Liver (tissue), 9 donors: ENCODE data around the gene GPR55. TPM values are rescaled to one million over a fixed set of nuclear protein-coding genes. Genes with fewer than 3 reads are reported as not detected.

ENCODE experiments used
- DNase-seq: peaks from one replicate; pipeline ENCODE4 v3.0.0-alpha.2; 2017; ENCODE audit warnings: low spot score
- H3K27ac ChIP-seq, 2 donors: one replicate each; pipeline ENCODE4 v1.7.0; 2013; ENCODE audit warnings: inconsistent platforms in 2 of 2, low read length in 2 of 2, control low read depth in 1 of 2, low read depth in 1 of 2, mild to moderate bottlenecking in 1 of 2
- H3K27me3 ChIP-seq, 4 donors: one replicate each; pipeline versions ENCODE4 v1.6.1 to v1.7.0; 2013; ENCODE audit warnings: low read length in 3 of 4, inconsistent platforms in 1 of 4, mild to moderate bottlenecking in 1 of 4, moderate library complexity in 1 of 4; ENCODE audit not compliant: control insufficient read depth in 4 of 4, insufficient read depth in 4 of 4
- H3K36me3 ChIP-seq, 4 donors: one replicate each; pipeline versions ENCODE4 v1.6.1 to v1.7.0; 2013; ENCODE audit warnings: low read length in 3 of 4, mild to moderate bottlenecking in 3 of 4, low read depth in 1 of 4, moderate library complexity in 1 of 4; ENCODE audit not compliant: control insufficient read depth in 4 of 4, insufficient read depth in 3 of 4
- H3K4me1 ChIP-seq, 4 donors: one replicate each; pipeline versions ENCODE4 v1.6.1 to v1.7.0; 2013; ENCODE audit warnings: low read length in 3 of 4, mild to moderate bottlenecking in 3 of 4, moderate library complexity in 1 of 4; ENCODE audit not compliant: control insufficient read depth in 4 of 4, insufficient read depth in 4 of 4
- H3K4me3 ChIP-seq, 3 donors: one replicate each; pipeline versions ENCODE4 v1.6.1 to v1.7.0; 2013; ENCODE audit warnings: low read length in 3 of 3, control low read depth in 1 of 3, low read depth in 1 of 3, mild to moderate bottlenecking in 1 of 3
- H3K9ac ChIP-seq, 2 donors: one replicate each; pipeline ENCODE4 v1.7.0; 2013; ENCODE audit warnings: low read length in 2 of 2, mild to moderate bottlenecking in 2 of 2, moderate library complexity in 2 of 2, control low read depth in 1 of 2, low read depth in 1 of 2
- H3K9me3 ChIP-seq, 4 donors: one replicate each; pipeline versions ENCODE4 v1.6.1 to v1.7.0; 2013; ENCODE audit warnings: low read length in 3 of 4; ENCODE audit not compliant: control insufficient read depth in 4 of 4
- EGR1 ChIP-seq, 2 donors: IDR thresholded peaks; 2 replicates each; pipeline ENCODE4 v1.6.1; 2016 to 2018; ENCODE audit warnings: antibody characterized with exemption in 2 of 2, low read depth in 2 of 2
- FOXA1 ChIP-seq: IDR thresholded peaks from 2 replicates; pipeline ENCODE4 v1.6.1; 2016; ENCODE audit warnings: antibody characterized with exemption
- FOXA2 ChIP-seq: IDR thresholded peaks from 2 replicates; pipeline ENCODE4 v1.6.1; 2016; ENCODE audit warnings: antibody characterized with exemption
- GABPA ChIP-seq, 2 donors: IDR thresholded peaks in 1 of 2; conservative IDR thresholded peaks in 1 of 2; 2 replicates each; pipeline ENCODE4 v1.6.1; 2016; ENCODE audit warnings: antibody characterized with exemption in 2 of 2, mild to moderate bottlenecking in 1 of 2, moderate library complexity in 1 of 2
- HNF4G ChIP-seq: IDR thresholded peaks from 2 replicates; pipeline ENCODE4 v1.6.1; 2016; ENCODE audit warnings: antibody characterized with exemption
- JUND ChIP-seq, 2 donors: IDR thresholded peaks; 2 replicates each; pipeline ENCODE4 v1.6.1; 2016; ENCODE audit warnings: antibody characterized with exemption in 2 of 2
- NR2F2 ChIP-seq: IDR thresholded peaks from 2 replicates; pipeline ENCODE4 v1.6.1; 2016; ENCODE audit warnings: antibody characterized with exemption
- RAD21 ChIP-seq, 2 donors: IDR thresholded peaks; 2 replicates each; pipeline ENCODE4 v1.6.1; 2016; ENCODE audit warnings: antibody characterized with exemption in 2 of 2, mild to moderate bottlenecking in 2 of 2
- RXRA ChIP-seq, 2 donors: IDR thresholded peaks; 2 replicates each; pipeline ENCODE4 v1.6.1; 2017 to 2018; ENCODE audit warnings: antibody characterized with exemption in 2 of 2, mild to moderate bottlenecking in 1 of 2
- TAF1 ChIP-seq: conservative IDR thresholded peaks from 2 replicates; pipeline ENCODE4 v1.6.1; 2016; ENCODE audit warnings: antibody characterized with exemption, mild to moderate bottlenecking
- WGBS: extraction: QIAGEN DNeasy Blood & Tissue Kit; methylation state at CpG from one replicate; pipeline ENCODE4 v1.1.7; 2013; 5-methylcytosine and 5-hydroxymethylcytosine counted together
- polyA plus RNA-seq, 2 donors: library from polyadenylated mRNA; stranded (reverse) in 1 of 2; unstranded in 1 of 2; fragments of 200-250 nt in 1 of 2; fragments of >200 nt in 1 of 2; fragmentation: Nextera tagmentation in 1 of 2; extraction: Ambion mirVana in 1 of 2; gene quantifications; one replicate each; pipeline versions ENCODE4 v1.2.1 to v1.2.3, GENCODE V29; 2013 to 2015
- total RNA-seq, 2 donors: library from RNA; depleted of rRNA; stranded (reverse); fragments of >200 nt; gene quantifications; one replicate each; pipeline ENCODE4 v1.2.3, GENCODE V29; 2014
- TF ChIP-seq, protein P1 (sequence below): IDR thresholded peaks from 2 replicates; pipeline ENCODE4 v1.6.1; 2016; ENCODE audit warnings: antibody characterized with exemption
- TF ChIP-seq, protein P2 (sequence below): fragments of 150-350 bp; IDR thresholded peaks from 2 replicates; pipeline ENCODE4 v1.5.1; 2017; ENCODE audit warnings: improper control_type of control experiment, low read depth, low read length; ENCODE audit not compliant: missing input control
- TF ChIP-seq, protein P3 (sequence below): IDR thresholded peaks from 2 replicates; pipeline ENCODE4 v1.6.1; 2016; ENCODE audit warnings: antibody characterized with exemption, mild to moderate bottlenecking
- TF ChIP-seq, protein P4 (sequence below): IDR thresholded peaks from 2 replicates; pipeline ENCODE4 v1.6.1; 2016; ENCODE audit warnings: antibody characterized with exemption
- TF ChIP-seq, protein P5 (sequence below): IDR thresholded peaks from 2 replicates; pipeline ENCODE4 v1.6.1; 2016; ENCODE audit warnings: antibody characterized with exemption
- donor health status: healthy.
- donor health status: healthy.
- donor health status: healthy.
- donor health status: healthy.
- donor health status: healthy.

Gene GPR55
- total and polyA plus RNA-seq, 4 donors: 0.05 to 0.17 (median 0.10) TPM; not detected in 1

DNA sequence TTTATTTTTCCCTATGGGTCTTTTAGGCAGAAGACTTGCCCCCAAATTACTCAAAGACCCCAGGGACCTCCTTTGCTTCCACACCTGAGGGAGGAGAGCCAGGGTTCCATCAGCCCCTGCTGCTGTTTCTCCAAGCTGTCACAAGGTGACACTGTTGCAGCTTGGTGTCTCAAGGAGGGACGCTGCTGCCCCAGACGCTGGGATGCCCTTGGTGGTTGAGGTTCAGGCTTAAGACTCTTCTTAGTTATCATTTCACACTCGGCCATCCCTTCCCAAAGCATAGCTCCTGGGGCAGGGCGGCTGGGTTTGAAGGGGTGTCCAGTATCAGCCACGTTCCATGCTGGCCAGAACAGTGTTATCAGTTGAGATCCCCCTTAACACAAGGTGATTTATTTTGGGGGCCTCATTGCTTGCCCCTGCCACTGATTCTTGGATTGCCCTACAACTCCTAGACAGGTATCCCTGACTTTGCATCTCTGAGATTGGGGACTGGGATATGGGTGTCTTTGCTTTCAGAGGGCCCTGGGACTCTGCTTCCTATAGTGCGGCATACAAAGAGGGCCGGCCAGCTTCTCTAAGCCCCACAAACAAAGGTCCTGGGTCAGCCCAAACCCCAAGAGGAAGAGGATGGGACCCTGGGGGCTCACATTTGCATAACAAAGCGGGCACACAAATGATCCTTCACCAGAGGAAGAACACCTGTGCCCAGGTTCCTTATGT lies 22.7 kb downstream of the GPR55 start:
- peak; percentile 87 to 96 for TF ChIP-seq RAD21 (IDR thresholded peaks at IDR 0.05)
- no peak for TF ChIP-seq HNF4G
- no peak for TF ChIP-seq GABPA (IDR thresholded peaks at IDR 0.05 in 1 of 2, conservative IDR thresholded peaks at IDR 0.05 in 1 of 2)
- no peak for TF ChIP-seq TAF1
- TF ChIP-seq, protein P1, sequence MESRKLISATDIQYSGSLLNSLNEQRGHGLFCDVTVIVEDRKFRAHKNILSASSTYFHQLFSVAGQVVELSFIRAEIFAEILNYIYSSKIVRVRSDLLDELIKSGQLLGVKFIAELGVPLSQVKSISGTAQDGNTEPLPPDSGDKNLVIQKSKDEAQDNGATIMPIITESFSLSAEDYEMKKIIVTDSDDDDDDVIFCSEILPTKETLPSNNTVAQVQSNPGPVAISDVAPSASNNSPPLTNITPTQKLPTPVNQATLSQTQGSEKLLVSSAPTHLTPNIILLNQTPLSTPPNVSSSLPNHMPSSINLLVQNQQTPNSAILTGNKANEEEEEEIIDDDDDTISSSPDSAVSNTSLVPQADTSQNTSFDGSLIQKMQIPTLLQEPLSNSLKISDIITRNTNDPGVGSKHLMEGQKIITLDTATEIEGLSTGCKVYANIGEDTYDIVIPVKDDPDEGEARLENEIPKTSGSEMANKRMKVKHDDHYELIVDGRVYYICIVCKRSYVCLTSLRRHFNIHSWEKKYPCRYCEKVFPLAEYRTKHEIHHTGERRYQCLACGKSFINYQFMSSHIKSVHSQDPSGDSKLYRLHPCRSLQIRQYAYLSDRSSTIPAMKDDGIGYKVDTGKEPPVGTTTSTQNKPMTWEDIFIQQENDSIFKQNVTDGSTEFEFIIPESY: no peak
- no peak for TF ChIP-seq FOXA2
- TF ChIP-seq, protein P2, sequence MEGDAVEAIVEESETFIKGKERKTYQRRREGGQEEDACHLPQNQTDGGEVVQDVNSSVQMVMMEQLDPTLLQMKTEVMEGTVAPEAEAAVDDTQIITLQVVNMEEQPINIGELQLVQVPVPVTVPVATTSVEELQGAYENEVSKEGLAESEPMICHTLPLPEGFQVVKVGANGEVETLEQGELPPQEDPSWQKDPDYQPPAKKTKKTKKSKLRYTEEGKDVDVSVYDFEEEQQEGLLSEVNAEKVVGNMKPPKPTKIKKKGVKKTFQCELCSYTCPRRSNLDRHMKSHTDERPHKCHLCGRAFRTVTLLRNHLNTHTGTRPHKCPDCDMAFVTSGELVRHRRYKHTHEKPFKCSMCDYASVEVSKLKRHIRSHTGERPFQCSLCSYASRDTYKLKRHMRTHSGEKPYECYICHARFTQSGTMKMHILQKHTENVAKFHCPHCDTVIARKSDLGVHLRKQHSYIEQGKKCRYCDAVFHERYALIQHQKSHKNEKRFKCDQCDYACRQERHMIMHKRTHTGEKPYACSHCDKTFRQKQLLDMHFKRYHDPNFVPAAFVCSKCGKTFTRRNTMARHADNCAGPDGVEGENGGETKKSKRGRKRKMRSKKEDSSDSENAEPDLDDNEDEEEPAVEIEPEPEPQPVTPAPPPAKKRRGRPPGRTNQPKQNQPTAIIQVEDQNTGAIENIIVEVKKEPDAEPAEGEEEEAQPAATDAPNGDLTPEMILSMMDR: peak; percentile 80
- TF ChIP-seq FOXA1: no peak
- TF ChIP-seq, protein P3, sequence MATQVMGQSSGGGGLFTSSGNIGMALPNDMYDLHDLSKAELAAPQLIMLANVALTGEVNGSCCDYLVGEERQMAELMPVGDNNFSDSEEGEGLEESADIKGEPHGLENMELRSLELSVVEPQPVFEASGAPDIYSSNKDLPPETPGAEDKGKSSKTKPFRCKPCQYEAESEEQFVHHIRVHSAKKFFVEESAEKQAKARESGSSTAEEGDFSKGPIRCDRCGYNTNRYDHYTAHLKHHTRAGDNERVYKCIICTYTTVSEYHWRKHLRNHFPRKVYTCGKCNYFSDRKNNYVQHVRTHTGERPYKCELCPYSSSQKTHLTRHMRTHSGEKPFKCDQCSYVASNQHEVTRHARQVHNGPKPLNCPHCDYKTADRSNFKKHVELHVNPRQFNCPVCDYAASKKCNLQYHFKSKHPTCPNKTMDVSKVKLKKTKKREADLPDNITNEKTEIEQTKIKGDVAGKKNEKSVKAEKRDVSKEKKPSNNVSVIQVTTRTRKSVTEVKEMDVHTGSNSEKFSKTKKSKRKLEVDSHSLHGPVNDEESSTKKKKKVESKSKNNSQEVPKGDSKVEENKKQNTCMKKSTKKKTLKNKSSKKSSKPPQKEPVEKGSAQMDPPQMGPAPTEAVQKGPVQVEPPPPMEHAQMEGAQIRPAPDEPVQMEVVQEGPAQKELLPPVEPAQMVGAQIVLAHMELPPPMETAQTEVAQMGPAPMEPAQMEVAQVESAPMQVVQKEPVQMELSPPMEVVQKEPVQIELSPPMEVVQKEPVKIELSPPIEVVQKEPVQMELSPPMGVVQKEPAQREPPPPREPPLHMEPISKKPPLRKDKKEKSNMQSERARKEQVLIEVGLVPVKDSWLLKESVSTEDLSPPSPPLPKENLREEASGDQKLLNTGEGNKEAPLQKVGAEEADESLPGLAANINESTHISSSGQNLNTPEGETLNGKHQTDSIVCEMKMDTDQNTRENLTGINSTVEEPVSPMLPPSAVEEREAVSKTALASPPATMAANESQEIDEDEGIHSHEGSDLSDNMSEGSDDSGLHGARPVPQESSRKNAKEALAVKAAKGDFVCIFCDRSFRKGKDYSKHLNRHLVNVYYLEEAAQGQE: no peak
- TF ChIP-seq JUND (IDR thresholded peaks at IDR 0.05): no peak
- TF ChIP-seq, protein P4, sequence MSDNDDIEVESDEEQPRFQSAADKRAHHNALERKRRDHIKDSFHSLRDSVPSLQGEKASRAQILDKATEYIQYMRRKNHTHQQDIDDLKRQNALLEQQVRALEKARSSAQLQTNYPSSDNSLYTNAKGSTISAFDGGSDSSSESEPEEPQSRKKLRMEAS: no peak
- peak in 1 of 2 donors; percentile 10 for TF ChIP-seq RXRA (IDR thresholded peaks at IDR 0.05)
- TF ChIP-seq NR2F2: no peak
- TF ChIP-seq EGR1 (IDR thresholded peaks at IDR 0.05; ENCODE audit: low read depth in 2 of 2): no peak
- Histone ChIP-seq H3K27ac (no peak overlapping the region), H3K9ac (no peak overlapping the region), H3K36me3 (no peaks in the 10 kb centered on the region), H3K27me3 (peaks cover 0 to 3% (median 0%) of the 10 kb centered on the region in 4 donors), H3K4me3 (no peak overlapping the region), H3K4me1 (no peaks in the 10 kb centered on the region), H3K9me3 (no peaks in the 10 kb centered on the region)
- WGBS: 45% methylated on average over 8 of the region's 8 CpGs
- peak; percentile 46 for DNase-seq

DNA sequence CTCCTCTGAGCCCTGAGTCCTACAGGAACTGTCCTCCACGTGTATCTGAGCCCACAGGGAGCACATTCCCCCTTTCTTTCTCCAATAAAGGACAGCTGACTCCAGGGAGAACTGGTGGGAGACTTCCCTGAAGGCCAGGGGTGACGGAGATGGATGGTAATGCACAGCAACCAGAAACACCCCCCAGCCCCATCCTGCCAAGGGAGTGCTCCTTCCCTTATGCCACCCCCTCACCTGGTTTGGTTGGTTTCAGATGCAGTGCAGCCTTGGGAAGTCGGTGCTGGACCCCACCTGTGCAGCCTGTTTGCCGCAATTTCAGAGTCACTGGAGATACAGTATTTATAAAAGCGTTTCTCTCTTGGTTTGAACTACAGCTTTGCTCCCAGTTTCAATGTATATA lies 24.0 kb downstream of the GPR55 start:
- Histone ChIP-seq H3K9me3 (no peaks in the 10 kb centered on the region), H3K4me3 (no peak overlapping the region), H3K9ac (no peak overlapping the region), H3K27me3 (peaks cover 0 to 3% (median 0%) of the 10 kb centered on the region in 4 donors), H3K36me3 (no peaks in the 10 kb centered on the region), H3K4me1 (no peaks in the 10 kb centered on the region), H3K27ac (no peak overlapping the region)
- peak; percentile 19 for DNase-seq
- WGBS: 69% methylated on average over 5 of the region's 5 CpGs
- no peak for TF ChIP-seq FOXA2
- TF ChIP-seq, protein P1: no peak
- TF ChIP-seq, protein P3: no peak
- TF ChIP-seq, protein P5, sequence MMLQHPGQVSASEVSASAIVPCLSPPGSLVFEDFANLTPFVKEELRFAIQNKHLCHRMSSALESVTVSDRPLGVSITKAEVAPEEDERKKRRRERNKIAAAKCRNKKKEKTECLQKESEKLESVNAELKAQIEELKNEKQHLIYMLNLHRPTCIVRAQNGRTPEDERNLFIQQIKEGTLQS: no peak
